ENCODE results near the gene ZDHHC22.

ZDHHC22 gene

GRCh38 chr14:77130386-77130785, 11.2 kb downstream of the ZDHHC22 start:
- Histone ChIP-seq H3K27ac (no peak overlapping the region), H3K27me3 (peaks cover 100% of the 10 kb centered on the region), H3K9me3 (no peaks in the 10 kb centered on the region), H3K4me1 (ENCODE audit: control insufficient read depth in 1 of 2, insufficient read depth in 1 of 2, low read depth in 1 of 2, low read length in 1 of 2) (no peaks in the 10 kb centered on the region), H3K36me3 (no peaks in the 10 kb centered on the region), H3K4me3 (ENCODE audit: low read depth in 1 of 2, low read length in 1 of 2) (no peak overlapping the region)
- TF ChIP-seq CTCF (IDR thresholded peaks at IDR 0.05): no peak

GRCh38 chr14:77128414-77128891, 13.1 kb downstream of the ZDHHC22 start:
- Histone ChIP-seq H3K9me3 (no peaks in the 10 kb centered on the region), H3K4me1 (ENCODE audit: control insufficient read depth in 1 of 2, insufficient read depth in 1 of 2, low read depth in 1 of 2, low read length in 1 of 2) (peaks cover 10 to 11% of the 10 kb centered on the region in 2 experiments), H3K36me3 (no peaks in the 10 kb centered on the region), H3K4me3 (ENCODE audit: low read depth in 1 of 2, low read length in 1 of 2) (no peak overlapping the region), H3K27me3 (peaks cover 100% of the 10 kb centered on the region), H3K27ac (no peak overlapping the region)
- no peak for TF ChIP-seq CTCF (IDR thresholded peaks at IDR 0.05)

GRCh38 chr14:77126461-77126990, 15.1 kb downstream of the ZDHHC22 start:
- Histone ChIP-seq H3K36me3 (no peaks in the 10 kb centered on the region), H3K4me1 (ENCODE audit: control insufficient read depth in 1 of 2, insufficient read depth in 1 of 2, low read depth in 1 of 2, low read length in 1 of 2) (peaks cover 10 to 11% of the 10 kb centered on the region in 2 experiments), H3K9me3 (no peaks in the 10 kb centered on the region), H3K4me3 (ENCODE audit: low read depth in 1 of 2, low read length in 1 of 2) (no peak overlapping the region), H3K27me3 (peaks cover 90% of the 10 kb centered on the region), H3K27ac (no peak overlapping the region)
- TF ChIP-seq CTCF (IDR thresholded peaks at IDR 0.05): no peak

GRCh38 chr14:77125823-77126325, 15.7 kb downstream of the ZDHHC22 start:
- Histone ChIP-seq H3K4me1 (ENCODE audit: control insufficient read depth in 1 of 2, insufficient read depth in 1 of 2, low read depth in 1 of 2, low read length in 1 of 2) (peaks cover 10 to 11% of the 10 kb centered on the region in 2 experiments), H3K27me3 (peaks cover 84% of the 10 kb centered on the region), H3K9me3 (no peaks in the 10 kb centered on the region), H3K4me3 (ENCODE audit: low read depth in 1 of 2, low read length in 1 of 2) (no peak overlapping the region), H3K27ac (no peak overlapping the region), H3K36me3 (no peaks in the 10 kb centered on the region)
- no peak for TF ChIP-seq CTCF (IDR thresholded peaks at IDR 0.05)

GRCh38 chr14:77125281-77125801, 16.2 kb downstream of the ZDHHC22 start:
- no peak overlapping the region for H3K27ac ChIP-seq
- peak overlapping the region in 1 of 2 experiments; percentile 21 for H3K4me3 ChIP-seq (ENCODE audit: low read depth in 1 of 2, low read length in 1 of 2)
- H3K9me3 ChIP-seq: no peaks in the 10 kb centered on the region
- peaks cover 79% of the 10 kb centered on the region for H3K27me3 ChIP-seq
- H3K36me3 ChIP-seq: no peaks in the 10 kb centered on the region
- H3K4me1 ChIP-seq (ENCODE audit: control insufficient read depth in 1 of 2, insufficient read depth in 1 of 2, low read depth in 1 of 2, low read length in 1 of 2): peaks cover 10 to 11% of the 10 kb centered on the region in 2 experiments
- no peak for TF ChIP-seq CTCF (IDR thresholded peaks at IDR 0.05)
